ENCODE results near the gene SERPINB6. TPM values are rescaled to one million over a fixed set of nuclear protein-coding genes. Genes with fewer than 3 reads are reported as not detected.

SERPINB6 gene
- total RNA-seq (2022; extraction: Qiagen RNA extraction) = 133 to 137 TPM (median 135 TPM) in 5 replicates

DNA sequence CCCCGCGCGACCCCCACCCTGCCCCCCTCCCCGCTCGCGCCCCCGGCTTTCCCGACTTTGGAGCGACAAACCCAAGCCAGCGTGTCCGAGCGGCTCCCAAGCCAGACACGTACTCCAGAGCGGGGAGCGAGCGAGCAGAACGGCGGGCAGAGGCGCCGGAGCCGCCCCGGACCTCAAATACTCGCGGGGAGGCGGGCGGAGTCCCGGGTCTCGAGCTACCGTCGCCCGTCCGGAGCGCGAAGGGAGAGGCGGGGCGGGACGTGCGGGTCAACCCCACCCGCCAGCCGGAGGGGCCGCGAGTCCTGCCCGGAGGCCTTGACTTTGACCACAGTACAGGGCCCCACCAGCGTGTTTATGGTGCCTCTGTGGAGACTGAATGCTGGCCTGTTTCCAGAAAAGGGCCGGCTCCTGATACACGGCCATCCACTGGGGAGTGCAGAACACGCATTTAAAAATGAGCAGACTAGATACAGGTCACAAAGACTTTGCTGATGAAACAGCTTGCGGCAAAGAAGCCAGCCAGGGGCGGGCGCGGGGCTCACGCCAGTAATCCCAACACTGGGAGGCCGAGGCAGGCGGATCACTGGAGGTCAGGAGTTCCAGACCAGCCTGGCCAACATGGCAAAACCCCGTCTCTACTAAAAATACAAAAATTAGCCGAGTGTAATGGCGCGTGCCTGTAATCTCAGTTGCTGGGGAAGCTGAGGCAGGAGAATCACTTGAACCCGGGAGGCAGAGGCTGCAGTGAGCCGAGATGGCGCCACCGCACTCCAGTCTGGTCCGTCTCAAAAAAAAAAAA, at the start of gene SERPINB6:
TSS of gene SERPINB6 (minus strand) at position 148 of the 799 bp plus-strand sequence. CDS start 12,235 bp downstream, outside the sequence.

DNA sequence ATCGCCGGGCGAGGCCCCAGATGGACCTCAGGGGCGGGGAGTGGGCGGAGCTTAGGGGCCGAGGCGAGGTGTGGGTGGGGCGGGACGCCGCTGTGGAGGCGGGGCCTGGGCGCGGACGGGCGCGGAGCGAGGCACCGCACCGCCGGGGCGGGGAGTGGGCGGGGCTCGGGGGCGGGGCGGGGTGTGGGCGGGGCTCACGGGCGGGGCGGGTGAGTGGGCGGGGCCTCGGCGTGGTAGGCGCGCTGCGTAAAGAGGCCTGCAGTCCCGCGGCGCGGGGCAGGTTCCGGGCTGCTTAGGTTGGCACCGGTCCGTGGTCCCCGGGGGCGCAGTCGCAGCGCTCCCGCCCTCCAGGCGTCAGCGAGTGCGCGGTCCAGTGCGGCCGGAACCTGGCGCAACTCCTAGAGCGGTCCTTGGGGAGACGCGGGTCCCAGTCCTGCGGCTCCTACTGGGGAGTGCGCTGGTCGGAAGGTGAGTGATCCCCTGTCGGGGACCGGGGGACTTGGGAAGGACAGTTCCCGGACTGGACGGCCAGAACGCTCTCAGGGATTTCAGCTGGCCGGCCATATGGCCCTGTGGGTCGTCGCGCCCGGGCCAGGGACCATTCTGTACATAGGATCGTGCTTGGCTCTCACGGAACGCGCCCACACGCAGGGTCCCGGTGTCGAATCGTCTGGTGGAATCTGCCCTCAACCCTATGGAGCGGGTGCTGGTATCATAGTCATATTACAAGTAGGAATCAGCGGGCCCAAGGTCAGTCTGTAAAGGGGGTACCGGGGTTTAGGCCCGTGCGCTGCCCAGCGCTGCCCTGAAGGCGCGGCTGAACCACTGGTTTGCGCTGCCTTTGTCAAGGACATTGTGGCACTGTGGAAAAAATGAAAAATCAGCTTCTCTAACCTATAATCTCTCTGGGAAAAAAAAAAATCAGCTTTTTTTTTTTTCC, 28.5 kb upstream of the SERPINB6 start, which contains the start of gene NQO2:
TSS of gene NQO2 (plus strand) at position 277 of the 940 bp plus-strand sequence. CDS start 6,659 bp downstream, outside the sequence.

Other genes with a start within 250 kb of the SERPINB6 start
- gene MYLK4, start 220.6 kb downstream of the SERPINB6 start, total RNA-seq (2022; extraction: Qiagen RNA extraction) = 0.09 to 0.18 TPM (median 0.13 TPM) in 5 replicates
- gene WRNIP1, start 206.2 kb downstream of the SERPINB6 start, total RNA-seq (2022; extraction: Qiagen RNA extraction) = 31.4 to 37.1 TPM (median 35.4 TPM) in 5 replicates
- 41.2 to 51.1 TPM (median 47.3 TPM) in 5 replicates for gene SERPINB1, start 129.7 kb downstream of the SERPINB6 start, total RNA-seq (2022; extraction: Qiagen RNA extraction)
- gene SERPINB9, start 68.3 kb downstream of the SERPINB6 start, total RNA-seq (2022; extraction: Qiagen RNA extraction) = 7.2 to 11.0 TPM (median 8.9 TPM) in 5 replicates
- 57.8 to 71.6 TPM (median 68.2 TPM) in 5 replicates for gene NQO2, start 28.3 kb upstream of the SERPINB6 start, total RNA-seq (2022; extraction: Qiagen RNA extraction)
- gene RIPK1, start 96.9 kb upstream of the SERPINB6 start, total RNA-seq (2022; extraction: Qiagen RNA extraction) = 12.0 to 13.8 TPM (median 12.5 TPM) in 5 replicates
- 19.2 to 24.4 TPM (median 23.0 TPM) in 5 replicates for gene BPHL, start 147.1 kb upstream of the SERPINB6 start, total RNA-seq (2022; extraction: Qiagen RNA extraction)
- 83.9 to 100 TPM (median 95.5 TPM) in 5 replicates for gene TUBB2A, start 186.0 kb upstream of the SERPINB6 start, total RNA-seq (2022; extraction: Qiagen RNA extraction)